GF-D8 (cell line): ENCODE measurements around the gene PGM2.

ENCODE experiments used
- DNase-seq: peaks from one replicate; lab custom pipeline; 2025; lab: John Stamatoyannopoulos, UW

The PGM2 gene

DNA sequence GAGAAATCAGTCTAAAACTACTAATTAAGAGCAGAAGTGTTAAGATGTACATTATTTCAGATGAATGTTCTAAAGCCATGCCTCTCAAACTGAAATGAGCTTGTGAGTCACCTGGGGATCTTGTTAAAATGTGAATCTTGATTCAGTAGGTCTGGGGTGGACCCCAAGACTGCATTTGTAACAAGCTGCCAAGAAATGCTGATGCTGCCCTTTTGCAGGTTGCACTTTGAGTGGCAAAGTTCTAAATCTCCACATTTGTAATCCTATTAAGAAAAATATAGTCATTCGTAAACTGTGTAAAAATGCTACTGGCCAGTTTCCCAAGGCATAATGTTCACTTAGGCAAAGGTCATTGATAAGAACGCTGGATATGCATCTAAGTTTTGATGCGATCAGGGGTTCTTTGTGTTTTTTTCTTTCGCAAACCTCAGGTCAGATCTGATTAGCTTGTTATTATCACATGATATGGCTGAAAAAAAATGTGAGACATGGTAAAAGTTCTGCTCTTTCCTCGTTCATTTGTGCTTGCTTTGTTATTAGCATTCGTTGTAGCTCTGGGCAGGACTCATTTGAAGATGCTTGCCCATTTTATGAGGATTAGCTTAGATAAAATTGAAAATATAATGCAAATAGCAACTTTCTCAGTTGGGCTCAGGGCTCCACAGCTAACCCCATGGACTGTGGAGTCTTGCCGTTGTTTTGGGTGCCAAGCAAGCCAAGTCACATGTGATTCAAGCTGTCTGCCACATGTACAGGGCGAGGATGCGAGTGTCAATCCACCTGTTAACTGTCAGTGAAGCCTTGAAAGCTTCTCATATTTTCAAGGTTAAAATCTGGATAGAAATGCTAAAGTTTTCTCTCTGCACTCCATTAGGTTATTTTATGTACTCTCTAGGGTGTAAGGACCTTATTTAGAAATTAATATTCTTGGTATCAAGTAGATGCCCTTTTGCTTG is 76.5 kb downstream of the PGM2 start:
- DNase-seq, result no peak

DNA sequence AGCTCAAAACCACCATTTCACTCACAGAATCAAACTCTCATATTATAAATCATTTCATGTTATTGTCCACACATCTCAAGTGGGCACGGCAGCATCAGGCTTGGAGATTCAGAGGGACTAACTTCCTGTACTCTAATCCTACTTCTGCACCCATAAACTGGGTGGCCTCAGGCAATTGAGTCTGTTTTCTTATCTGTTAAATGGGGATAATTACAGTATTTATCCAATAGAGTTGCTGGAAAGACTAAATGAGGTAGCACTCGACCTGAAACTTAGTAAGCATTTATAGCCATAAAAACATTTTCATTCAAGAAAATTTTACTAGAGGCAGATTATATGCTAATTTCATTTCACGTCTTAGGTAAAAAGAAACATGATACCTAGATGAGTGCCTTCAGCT is 77.4 kb downstream of the PGM2 start:
- DNase-seq, result no peak

DNA sequence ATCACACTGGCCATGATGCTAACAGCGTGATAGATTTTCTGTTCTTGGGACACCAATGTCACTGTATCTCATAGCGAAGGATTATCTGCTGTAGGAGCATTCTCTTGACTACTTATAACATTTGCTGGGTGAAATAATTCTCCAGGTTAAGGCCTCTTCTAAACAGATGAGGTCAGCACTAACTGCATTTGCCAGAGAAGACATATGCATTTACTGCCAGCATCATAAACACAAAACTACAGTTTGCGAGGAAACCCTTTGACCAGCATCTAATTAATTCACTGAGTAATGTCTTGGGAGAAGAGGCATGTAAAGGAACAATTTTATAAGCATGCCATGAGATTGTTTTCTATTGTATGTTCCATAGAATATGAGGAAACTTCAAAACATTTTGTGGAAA is 78.3 kb downstream of the PGM2 start:
- no peak for DNase-seq

- DNase-seq, result no peak
These were observed 79.2 kb downstream of the PGM2 start for GRCh38 chr4:37905533-37906169.

- DNase-seq, result no peak
These were observed 82.2 kb downstream of the PGM2 start for GRCh38 chr4:37908488-37909331.

DNA sequence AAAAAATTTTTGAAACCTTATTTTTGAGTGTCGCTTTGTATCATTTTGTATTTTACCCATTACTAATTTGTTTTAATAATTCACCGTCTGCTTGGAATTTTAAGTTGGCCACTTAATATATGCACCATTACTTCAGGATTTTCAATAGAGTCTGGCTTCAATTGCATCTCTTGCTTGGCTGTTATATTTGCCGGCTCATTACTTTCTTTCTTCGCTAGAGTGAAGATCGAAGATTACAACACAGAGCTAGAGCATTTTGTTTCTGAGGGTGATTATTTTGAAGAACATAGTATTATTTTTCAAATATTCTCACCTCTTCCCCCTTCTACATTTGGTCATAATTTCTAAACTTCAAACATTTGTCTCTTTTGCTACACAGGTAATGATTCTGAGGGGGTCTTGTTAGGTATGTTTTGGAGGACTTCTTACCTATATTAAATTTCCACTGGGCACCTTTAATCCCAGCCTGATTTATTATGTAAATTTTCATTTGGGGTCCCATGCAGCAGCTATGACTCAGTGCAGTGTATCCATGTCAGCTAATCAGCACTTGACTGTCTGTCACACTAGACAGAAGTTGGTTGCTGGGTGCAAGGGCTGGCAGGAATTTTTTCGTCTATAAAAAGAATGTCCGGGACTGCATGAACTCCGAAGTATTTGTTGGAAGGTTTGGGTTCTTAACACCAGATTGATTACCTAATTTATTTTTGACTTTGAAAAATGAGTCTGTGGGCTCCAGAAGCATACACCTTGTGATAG is 83.0 kb downstream of the PGM2 start:
- no peak for DNase-seq

GRCh38 chr4:37910091-37910486 is 83.6 kb downstream of the PGM2 start:
- no peak for DNase-seq
